ENCODE results near the gene LAMA5. TPM values are rescaled to one million over a fixed set of nuclear protein-coding genes. Genes with fewer than 3 reads are reported as not detected.

The LAMA5 gene
- total and polyA plus RNA-seq, 2 donors (not counting 1 experiment from before 2014, with no cell fraction given): 52.9 to 83.5 TPM

- CTCF ChIA-PET: interaction anchor here (0.6 to 9.2 kb wide), 3 partner anchors 78 to 512 kb away, joined by 3 to 81 read pairs (median 7); no protein-coding TSS in a partner anchor
Observed at GRCh38 chr20:62296724-62297448, 70.2 kb downstream of the LAMA5 start.

More at GRCh38 chr20:62296724-62297448, 70.2 kb downstream of the LAMA5 start:
- Histone ChIP-seq H2AFZ (ENCODE audit: insufficient read depth, low read depth, low read length, poor library complexity, severe bottlenecking) (no peak overlapping the region), H3K27ac (ENCODE audit: low read length in 2 of 2) (no peak overlapping the region), H3K4me3 (ENCODE audit: control extremely low read depth in 1 of 5, extremely low read depth in 1 of 5, insufficient read depth in 1 of 5, low read depth in 2 of 5, low read length in 4 of 5) (no peak overlapping the region), H3K9ac (ENCODE audit: low read length) (no peak overlapping the region), H4K20me1 (ENCODE audit: control insufficient read depth, insufficient read depth, low read length, poor library complexity, severe bottlenecking) (no peaks in the 10 kb centered on the region), H3K4me2 (replicated peaks; ENCODE audit: low read depth, low read length, poor library complexity, severe bottlenecking) (no peak overlapping the region), H3K9me3 (ENCODE audit: control extremely low read depth in 1 of 3, control insufficient read depth in 2 of 3, insufficient read depth in 1 of 3, low read length in 2 of 3) (no peaks in the 10 kb centered on the region), H3K27me3 (replicated peaks in 1 of 4; ENCODE audit: control extremely low read depth in 1 of 4, control insufficient read depth in 3 of 4, insufficient read depth in 4 of 4, low read length in 3 of 4) (no peaks in the 10 kb centered on the region), H3K4me1 (ENCODE audit: control insufficient read depth in 2 of 2, insufficient read depth in 2 of 2, low read length in 2 of 2) (peaks cover 0 to 29% of the 10 kb centered on the region in 2 donors), H3K36me3 (replicated peaks in 1 of 2; ENCODE audit: control extremely low read depth in 1 of 2, control insufficient read depth in 1 of 2, extremely low read depth in 1 of 2, insufficient read depth in 2 of 2, low read length in 1 of 2) (peaks cover 0 to 31% of the 10 kb centered on the region in 2 experiments), H3K79me2 (ENCODE audit: control insufficient read depth, insufficient read depth, low read length) (no peaks in the 10 kb centered on the region)
- ATAC-seq (ENCODE audit: low read depth) (no peak), DNase-seq (no peak)
- TF ChIP-seq CTCF (IDR thresholded peaks at IDR 0.05) (no peak), EZH2 (IDR thresholded peaks at IDR 0.05; ENCODE audit: borderline replicate concordance, insufficient read depth, low read depth, low read length, poor library complexity, severe bottlenecking) (no peak)
- Mint-ChIP-seq H3K4me3 (no peak overlapping the region), H3K27ac (peak overlapping the region; percentile 75), H3K9me3 (ENCODE audit: insufficient read depth) (no peaks in the 10 kb centered on the region), H3K4me1 (peaks cover 24% of the 10 kb centered on the region), H3K27me3 (no peaks in the 10 kb centered on the region)
- POLR2A ChIA-PET: no interaction called here
- intact Hi-C loops (cut with micrococcal nuclease): no loop called here
- 92% methylated on average over 30 of the region's 30 CpGs for WGBS (ENCODE audit: insufficient coverage)

Data from B cell (primary cell).